DMS153 (cell line): ENCODE results near the gene PRDM1.

Experiments
- DNase-seq: peaks from one replicate; lab custom pipeline; 2025; lab: John Stamatoyannopoulos, UW

PRDM1 gene

GRCh38 chr6:106085984-106086813, at the start of gene PRDM1:
TSS of gene PRDM1 (plus strand) at chr6:106086336. CDS start at chr6:106086554, 218 bp downstream.
- peak; percentile 85 for DNase-seq

GRCh38 chr6:106037060-106037459, 49.1 kb upstream of the PRDM1 start:
- DNase-seq, result no peak

GRCh38 chr6:106039897-106040592, 46.1 kb upstream of the PRDM1 start:
- no peak for DNase-seq

- DNase-seq, result no peak
Observed at GRCh38 chr6:106044151-106044550, 42.0 kb upstream of the PRDM1 start.

GRCh38 chr6:106045077-106045476, 41.1 kb upstream of the PRDM1 start:
- no peak for DNase-seq

- no peak for DNase-seq
Observed at GRCh38 chr6:106046116-106046853, 39.9 kb upstream of the PRDM1 start.

- DNase-seq, result no peak
Observed at GRCh38 chr6:106046854-106047200, 39.3 kb upstream of the PRDM1 start.

- DNase-seq, result no peak
Observed at GRCh38 chr6:106048336-106048735, 37.8 kb upstream of the PRDM1 start.

GRCh38 chr6:106050538-106050937, 35.6 kb upstream of the PRDM1 start:
- DNase-seq, result no peak

GRCh38 chr6:106051226-106051625, 34.9 kb upstream of the PRDM1 start:
- no peak for DNase-seq

- no peak for DNase-seq
Observed at GRCh38 chr6:106053484-106054205, 32.5 kb upstream of the PRDM1 start.

GRCh38 chr6:106055489-106055888, 30.6 kb upstream of the PRDM1 start:
- no peak for DNase-seq

- no peak for DNase-seq
Observed at GRCh38 chr6:106056060-106056745, 29.9 kb upstream of the PRDM1 start.

GRCh38 chr6:106056746-106057390, 29.3 kb upstream of the PRDM1 start:
- peak; percentile 40 for DNase-seq

GRCh38 chr6:106059331-106059730, 26.8 kb upstream of the PRDM1 start:
- no peak for DNase-seq

GRCh38 chr6:106060167-106060566, 26.0 kb upstream of the PRDM1 start:
- no peak for DNase-seq

GRCh38 chr6:106063448-106063850, 22.7 kb upstream of the PRDM1 start:
- no peak for DNase-seq

- no peak for DNase-seq
Observed at GRCh38 chr6:106064142-106064541, 22.0 kb upstream of the PRDM1 start.

GRCh38 chr6:106064756-106065155, 21.4 kb upstream of the PRDM1 start:
- no peak for DNase-seq

GRCh38 chr6:106066989-106067388, 19.1 kb upstream of the PRDM1 start:
- DNase-seq, result no peak

- DNase-seq, result peak; percentile 88
Observed at GRCh38 chr6:106069478-106069877, 16.7 kb upstream of the PRDM1 start.
